IMR-90 (cell line): ENCODE results near the gene ZNF219. TPM values are rescaled to one million over a fixed set of nuclear protein-coding genes. Genes with fewer than 3 reads are reported as not detected.

ENCODE experiments used
- ATAC-seq: fragments of 200-7000 bp; cut with Tn5 transposase; 2 replicates; pipeline ENCODE4 v1.9.1; 2020; ENCODE audit warnings: low read depth, mild to moderate bottlenecking, moderate library complexity
- BruUV-seq: library from RNA; stranded (reverse); fragments of 400-500 nt; replicated peaks from 2 replicates; lab custom pipeline; 2021; lab: Mats Ljungman, UMichigan
- CTCF ChIA-PET: fragments of 300-600 bp; formaldehyde crosslinking; extraction: SDS; loops from one replicate; lab custom pipeline; 2021; ENCODE audit warnings: antibody characterized with exemption; lab: Yijun Ruan, JAX
- POLR2A ChIA-PET: fragments of 300-600 bp; sonication (Branson Sonifier 250); formaldehyde crosslinking; loops from one replicate; lab custom pipeline; 2022; ENCODE audit warnings: antibody characterized with exemption; ENCODE audit not compliant: unreplicated experiment; lab: Charles Lee
- DNase-seq: peaks from one replicate; pipeline ENCODE4 v3.0.0; 2013
- H2AFZ ChIP-seq: replicated peaks from 2 replicates; pipeline ENCODE3; 2013; ENCODE audit warnings: low read length, mild to moderate bottlenecking; ENCODE audit not compliant: poor library complexity
- H2AK5ac ChIP-seq: 2 replicates; pipeline ENCODE4 v1.6.1; 2013; ENCODE audit warnings: low read depth, low read length, inconsistent platforms
- H2AK9ac ChIP-seq: replicated peaks from 2 replicates; pipeline ENCODE3; 2013; ENCODE audit warnings: mild to moderate bottlenecking, low read depth, low read length, moderate library complexity; ENCODE audit not compliant: poor library complexity
- H2BK120ac ChIP-seq: 2 replicates; pipeline ENCODE4 v1.6.1; 2013; ENCODE audit warnings: low read depth, low read length, inconsistent platforms
- H2BK15ac ChIP-seq: 3 replicates; pipeline ENCODE4 v1.6.1; 2013; ENCODE audit warnings: low read depth, low read length, inconsistent platforms
- H2BK20ac ChIP-seq: 2 replicates; pipeline ENCODE4 v1.6.1; 2013; ENCODE audit warnings: low read depth, mild to moderate bottlenecking, inconsistent platforms, low read length, moderate library complexity
- H2BK5ac ChIP-seq: 2 replicates; pipeline ENCODE4 v1.6.1; 2013; ENCODE audit warnings: mild to moderate bottlenecking, low read depth, low read length, inconsistent platforms; ENCODE audit not compliant: poor library complexity, severe bottlenecking
- H3K14ac ChIP-seq: replicated peaks from 2 replicates; pipeline ENCODE4 v1.6.1; 2013; ENCODE audit warnings: low read depth, low read length, inconsistent platforms
- H3K18ac ChIP-seq: 2 replicates; pipeline ENCODE4 v1.6.1; 2013; ENCODE audit warnings: low read depth, low read length, control low read depth
- H3K23ac ChIP-seq: 2 replicates; pipeline ENCODE4 v1.6.1; 2013; ENCODE audit warnings: low read depth, low read length, inconsistent platforms
- H3K27ac ChIP-seq: 2 replicates; pipeline ENCODE4 v1.5.1; 2013; ENCODE audit warnings: mild to moderate bottlenecking, control low read depth, low read length; ENCODE audit not compliant: insufficient read depth
- H3K27me3 ChIP-seq: 2 replicates; pipeline ENCODE4 v1.6.1; 2013; ENCODE audit warnings: low read length; ENCODE audit not compliant: control insufficient read depth, insufficient read depth
- H3K36me3 ChIP-seq: 2 replicates; pipeline ENCODE4 v1.6.1; 2013; ENCODE audit warnings: low read length, mixed read lengths; ENCODE audit not compliant: control insufficient read depth, insufficient read depth
- H3K4ac ChIP-seq: 2 replicates; pipeline ENCODE4 v1.6.1; 2013; ENCODE audit warnings: low read depth, low read length, inconsistent platforms
- H3K4me1 ChIP-seq: 2 replicates; pipeline ENCODE4 v1.6.1; 2013; ENCODE audit warnings: low read length, mixed read lengths; ENCODE audit not compliant: control insufficient read depth, insufficient read depth
- H3K4me2 ChIP-seq: 2 replicates; pipeline ENCODE4 v1.6.1; 2013; ENCODE audit warnings: low read depth, mild to moderate bottlenecking, control low read depth, low read length, moderate library complexity
- H3K4me3 ChIP-seq: 2 replicates; pipeline ENCODE4 v1.5.1; 2013; ENCODE audit warnings: low read depth, mild to moderate bottlenecking, control low read depth, low read length, moderate library complexity; ENCODE audit not compliant: insufficient read depth
- H3K56ac ChIP-seq: 2 replicates; pipeline ENCODE4 v1.6.1; 2013; ENCODE audit warnings: low read length, inconsistent platforms; ENCODE audit not compliant: insufficient read depth; ENCODE audit errors: extremely low read depth
- H3K79me1 ChIP-seq, 2 experiments: 2 replicates each; pipeline ENCODE4 v1.6.1; 2013; ENCODE audit warnings: low read length in 2 of 2, inconsistent platforms in 1 of 2, low read depth in 1 of 2
- H3K9ac ChIP-seq: 2 replicates; pipeline ENCODE4 v1.6.1; 2013; ENCODE audit warnings: low read depth, low read length, control low read depth
- H3K9me1 ChIP-seq: 2 replicates; pipeline ENCODE4 v1.6.1; 2013; ENCODE audit warnings: low read length, inconsistent platforms; ENCODE audit not compliant: insufficient read depth
- H3K9me3 ChIP-seq: 2 replicates; pipeline ENCODE4 v1.6.1; 2013; ENCODE audit warnings: low read length; ENCODE audit not compliant: control insufficient read depth, insufficient read depth
- H4K20me1 ChIP-seq: 2 replicates; pipeline ENCODE4 v1.6.1; 2013; ENCODE audit warnings: low read length, inconsistent platforms; ENCODE audit not compliant: insufficient read depth
- H4K5ac ChIP-seq: 2 replicates; pipeline ENCODE4 v1.6.1; 2013; ENCODE audit warnings: mild to moderate bottlenecking, low read depth, low read length, control low read depth
- H4K8ac ChIP-seq, 2 experiments: 2 replicates each; pipeline ENCODE4 v1.6.1; 2013; ENCODE audit warnings: low read depth in 2 of 2, low read length in 2 of 2, control low read depth in 1 of 2, inconsistent platforms in 1 of 2
- H4K91ac ChIP-seq: 2 replicates; pipeline ENCODE4 v1.6.1; 2013; ENCODE audit warnings: low read depth, low read length, inconsistent platforms; ENCODE audit not compliant: insufficient read depth
- CEBPB ChIP-seq: IDR thresholded peaks from 2 replicates; pipeline ENCODE4 v1.6.1; 2012; ENCODE audit warnings: low read depth, low read length, improper control_type of control experiment
- CHD1 ChIP-seq: IDR thresholded peaks from 2 replicates; pipeline ENCODE4 v1.6.1; 2012; ENCODE audit warnings: low read depth, low read length, improper control_type of control experiment
- MAFK ChIP-seq: IDR thresholded peaks from 2 replicates; pipeline ENCODE4 v1.6.1; 2012; ENCODE audit warnings: low read depth, low read length, improper control_type of control experiment
- MAZ ChIP-seq: IDR thresholded peaks from 2 replicates; pipeline ENCODE4 v1.6.1; 2012; ENCODE audit warnings: low read depth, mild to moderate bottlenecking, low read length, improper control_type of control experiment, moderate library complexity, borderline replicate concordance
- MXI1 ChIP-seq: IDR thresholded peaks from 2 replicates; pipeline ENCODE4 v1.6.1; 2012; ENCODE audit warnings: low read depth, mild to moderate bottlenecking, low read length, moderate library complexity, borderline replicate concordance
- NFE2L2 ChIP-seq: fragments of 150-350 bp; IDR thresholded peaks from 2 replicates; pipeline ENCODE4 v1.6.1; 2016; ENCODE audit warnings: low read depth, mild to moderate bottlenecking, low read length
- RCOR1 ChIP-seq: IDR thresholded peaks from 2 replicates; pipeline ENCODE4 v1.6.1; 2012; ENCODE audit warnings: mild to moderate bottlenecking, low read length, improper control_type of control experiment; ENCODE audit not compliant: insufficient replicate concordance
- RFX5 ChIP-seq: IDR thresholded peaks from 2 replicates; pipeline ENCODE4 v1.8.0; 2012; ENCODE audit warnings: low read depth, mild to moderate bottlenecking, low read length, moderate library complexity
- WGBS, 2 experiments: methylation state at CpG; one replicate each; pipeline versions ENCODE4 v1.1.5 to v1.1.7; 2013; ENCODE audit warnings: missing lambda C conversion rate in 2 of 2; ENCODE audit not compliant: insufficient read length in 1 of 2; ENCODE audit errors: extremely low coverage in 2 of 2; 5-methylcytosine and 5-hydroxymethylcytosine counted together
- dilution Hi-C: fragments of 300-500 bp; cut with HindIII; formaldehyde crosslinking; loops from one replicate; pipeline ENCODE4 v1.14.3; 2018; ENCODE audit warnings: low sequenced_read_pairs; ENCODE audit not compliant: unreplicated experiment
- in situ Hi-C: fragments of 300-500 bp; cut with MboI; formaldehyde crosslinking; loops from 3 replicates; pipeline ENCODE4 v1.14.3; 2019; ENCODE audit warnings: low sequenced_read_pairs, inconsistent platforms, mixed read lengths
- intact Hi-C: fragments of 100-400 bp; cut with micrococcal nuclease; formaldehyde crosslinking; loops from 2 replicates; pipeline ENCODE4 v1.10.0; 2022
- polyA plus RNA-seq, 3 experiments: library from polyadenylated mRNA; depleted of rRNA; stranded (reverse); fragments of >200 nt; gene quantifications; 2 replicates each; pipeline ENCODE4 v1.2.3, GENCODE V29; 2012; ENCODE audit warnings: low replicate concordance in 1 of 3
- total RNA-seq: library from RNA; depleted of rRNA; stranded (reverse); fragments of >200 nt; gene quantifications from 2 replicates; pipeline ENCODE4 v1.2.3, GENCODE V29; 2012
- TF ChIP-seq, protein P1 (sequence below): fragments of 150-350 bp; IDR thresholded peaks from 2 replicates; pipeline ENCODE4 v1.6.1; 2017; ENCODE audit warnings: mild to moderate bottlenecking, antibody characterized with exemption, low read length, low read depth
- TF ChIP-seq, protein P2 (sequence below): conservative IDR thresholded peaks from 2 replicates; pipeline ENCODE4 v1.5.1; 2012; ENCODE audit warnings: mild to moderate bottlenecking, low read depth, low read length, improper control_type of control experiment

ZNF219 gene
- total and polyA plus RNA-seq, 2 of the 4 experiments (the other 2 are of a cell fraction): 0.90 to 3.8 TPM

DNA sequence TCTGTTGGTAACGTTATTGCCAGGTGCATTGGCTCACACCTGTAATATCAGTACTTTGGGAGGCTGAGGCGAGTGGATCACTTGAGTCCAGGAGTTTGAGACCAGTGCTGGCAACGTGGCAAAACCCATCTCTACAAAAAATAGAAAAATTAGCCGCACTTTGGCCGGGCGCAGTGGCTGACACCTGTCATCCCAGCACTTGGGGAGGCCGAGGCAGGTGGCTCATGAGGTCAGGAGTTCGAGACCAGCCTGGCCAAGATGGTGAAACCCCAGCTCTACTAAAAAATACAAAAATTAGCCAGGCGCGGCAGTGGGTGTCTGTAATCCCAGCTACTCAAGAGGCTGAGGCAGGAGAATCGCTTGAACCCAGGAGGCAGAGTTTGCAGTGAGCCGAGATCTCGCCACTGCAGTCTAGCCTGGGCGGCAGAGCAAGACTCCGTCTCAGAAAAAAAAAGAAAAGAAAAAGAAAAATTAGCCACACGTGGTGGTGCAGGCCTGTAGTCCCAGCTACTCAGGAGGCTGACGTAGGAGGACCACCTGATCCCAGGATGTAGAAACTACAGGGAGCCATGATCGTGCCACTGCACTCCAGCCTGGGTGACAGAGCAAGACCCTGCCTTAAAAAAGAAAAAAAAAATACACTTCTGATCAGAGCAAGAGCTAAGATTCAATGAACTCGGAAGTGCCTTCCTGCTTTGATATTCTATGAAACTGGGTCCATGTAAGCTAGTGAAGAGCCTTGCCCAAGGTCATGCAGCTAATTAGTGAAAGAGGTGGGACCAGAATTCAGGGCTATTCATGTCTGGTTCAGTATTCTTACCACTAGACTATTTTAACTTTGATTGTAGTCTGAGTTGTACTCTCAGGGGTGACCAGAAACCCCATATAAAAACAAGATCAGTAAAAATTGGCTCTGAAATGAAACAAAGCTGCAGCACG, 45.0 kb downstream of the ZNF219 start:
- no peak overlapping the region for H3K9ac ChIP-seq
- H2AFZ ChIP-seq: no peak overlapping the region
- no peak overlapping the region for H3K4me2 ChIP-seq
- H2AK9ac ChIP-seq: no peak overlapping the region
- no peak overlapping the region for H3K4me3 ChIP-seq
- no peaks in the 10 kb centered on the region for H3K79me1 ChIP-seq
- in situ Hi-C loops (no loop called here), intact Hi-C loops (no loop called here), dilution Hi-C loops (no loop called here)
- H4K8ac ChIP-seq: no peak overlapping the region
- ChIA-PET POLR2A (interaction anchor here (0.5 kb wide), 1 partner anchor 16 kb away, joined by 3 read pairs; the partner anchor contains the start of gene ARHGEF40), CTCF (interaction anchor here (0.7 kb wide), 1 partner anchor 747 kb away, joined by 4 read pairs; no protein-coding TSS in a partner anchor)
- no peak overlapping the region for H2BK20ac ChIP-seq
- H3K27ac ChIP-seq: no peak overlapping the region
- no peak overlapping the region for H3K18ac ChIP-seq
- peaks cover 4% of the 10 kb centered on the region; the same call in 1 of the 2 replicates for H3K4me1 ChIP-seq
- WGBS, 2 experiments: 97% methylated on average over 6 of the region's 20 CpGs; no CpG with 5 or more reads in 1 of the 2 experiments
- H2BK120ac ChIP-seq: no peak overlapping the region
- no peaks in the 10 kb centered on the region for H4K20me1 ChIP-seq
- H3K4ac ChIP-seq: no peak overlapping the region
- TF ChIP-seq MAFK: no peak
- no peak for TF ChIP-seq CEBPB
- TF ChIP-seq, protein P1, sequence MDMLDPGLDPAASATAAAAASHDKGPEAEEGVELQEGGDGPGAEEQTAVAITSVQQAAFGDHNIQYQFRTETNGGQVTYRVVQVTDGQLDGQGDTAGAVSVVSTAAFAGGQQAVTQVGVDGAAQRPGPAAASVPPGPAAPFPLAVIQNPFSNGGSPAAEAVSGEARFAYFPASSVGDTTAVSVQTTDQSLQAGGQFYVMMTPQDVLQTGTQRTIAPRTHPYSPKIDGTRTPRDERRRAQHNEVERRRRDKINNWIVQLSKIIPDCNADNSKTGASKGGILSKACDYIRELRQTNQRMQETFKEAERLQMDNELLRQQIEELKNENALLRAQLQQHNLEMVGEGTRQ: no peak
- TF ChIP-seq RCOR1: no peak
- TF ChIP-seq NFE2L2: no peak
- TF ChIP-seq CHD1: no peak
- TF ChIP-seq, protein P2, sequence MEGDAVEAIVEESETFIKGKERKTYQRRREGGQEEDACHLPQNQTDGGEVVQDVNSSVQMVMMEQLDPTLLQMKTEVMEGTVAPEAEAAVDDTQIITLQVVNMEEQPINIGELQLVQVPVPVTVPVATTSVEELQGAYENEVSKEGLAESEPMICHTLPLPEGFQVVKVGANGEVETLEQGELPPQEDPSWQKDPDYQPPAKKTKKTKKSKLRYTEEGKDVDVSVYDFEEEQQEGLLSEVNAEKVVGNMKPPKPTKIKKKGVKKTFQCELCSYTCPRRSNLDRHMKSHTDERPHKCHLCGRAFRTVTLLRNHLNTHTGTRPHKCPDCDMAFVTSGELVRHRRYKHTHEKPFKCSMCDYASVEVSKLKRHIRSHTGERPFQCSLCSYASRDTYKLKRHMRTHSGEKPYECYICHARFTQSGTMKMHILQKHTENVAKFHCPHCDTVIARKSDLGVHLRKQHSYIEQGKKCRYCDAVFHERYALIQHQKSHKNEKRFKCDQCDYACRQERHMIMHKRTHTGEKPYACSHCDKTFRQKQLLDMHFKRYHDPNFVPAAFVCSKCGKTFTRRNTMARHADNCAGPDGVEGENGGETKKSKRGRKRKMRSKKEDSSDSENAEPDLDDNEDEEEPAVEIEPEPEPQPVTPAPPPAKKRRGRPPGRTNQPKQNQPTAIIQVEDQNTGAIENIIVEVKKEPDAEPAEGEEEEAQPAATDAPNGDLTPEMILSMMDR: no peak
- no peak for TF ChIP-seq MAZ
- TF ChIP-seq MXI1: no peak
- TF ChIP-seq RFX5: no peak
- no peak overlapping the region for H3K56ac ChIP-seq
- peaks cover 3% of the 10 kb centered on the region; the same call in 1 of the 2 replicates for H3K9me1 ChIP-seq
- DNase-seq (no peak), ATAC-seq (no peak)
- no peaks in the 10 kb centered on the region for H3K9me3 ChIP-seq
- H4K91ac ChIP-seq: no peak overlapping the region
- H3K14ac ChIP-seq: no peak overlapping the region
- H3K27me3 ChIP-seq: peaks cover 4% of the 10 kb centered on the region
- no peak overlapping the region for H2BK5ac ChIP-seq
- H3K23ac ChIP-seq: no peak overlapping the region
- H3K36me3 ChIP-seq: no peaks in the 10 kb centered on the region
- H2AK5ac ChIP-seq: no peak overlapping the region
- H2BK15ac ChIP-seq: no peak overlapping the region
- no TSS peak for BruUV-seq
- no peak overlapping the region for H4K5ac ChIP-seq
